HG03060 (cell line): ENCODE results near the gene KCNC2.

Source experiments
- ATAC-seq: cut with Tn5 transposase; IDR thresholded peaks from one replicate; pipeline ENCODE4 v1.9.1; 2021; ENCODE audit warnings: low read depth, moderate number of reproducible peaks; ENCODE audit not compliant: unreplicated experiment

The KCNC2 gene

GRCh38 chr12:75080582-75080981 lies 129.1 kb downstream of the KCNC2 start:
- no peak for ATAC-seq

GRCh38 chr12:75065482-75065881 lies 144.2 kb downstream of the KCNC2 start:
- no peak for ATAC-seq

GRCh38 chr12:75062691-75063090 lies 146.9 kb downstream of the KCNC2 start:
- no peak for ATAC-seq

- ATAC-seq = no peak
These were observed 151.4 kb downstream of the KCNC2 start for GRCh38 chr12:75058228-75058627.

- no peak for ATAC-seq
These were observed 160.9 kb downstream of the KCNC2 start for GRCh38 chr12:75048767-75049166.

- no peak for ATAC-seq
These were observed 161.6 kb downstream of the KCNC2 start for GRCh38 chr12:75047885-75048525.

- ATAC-seq = no peak
These were observed 167.5 kb downstream of the KCNC2 start for GRCh38 chr12:75042125-75042524.

DNA sequence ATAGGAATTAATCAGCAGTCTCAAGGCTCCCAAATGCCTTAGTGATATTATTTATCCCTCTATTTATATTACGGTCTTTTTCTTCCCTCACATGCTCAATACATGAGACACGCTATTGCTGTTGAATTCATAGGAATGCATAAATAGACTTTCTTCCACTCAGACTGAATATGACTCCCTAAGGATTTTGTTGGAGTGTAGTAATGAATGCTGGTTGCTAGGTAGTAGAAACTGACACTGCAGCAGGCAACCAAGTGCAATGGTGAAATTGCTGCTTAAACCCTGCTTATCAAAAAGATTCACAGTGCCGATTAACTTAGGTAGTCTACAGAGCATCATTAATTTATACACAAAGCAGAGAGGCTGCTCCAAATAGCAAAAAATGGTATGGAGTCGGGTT lies 168.2 kb downstream of the KCNC2 start:
- no peak for ATAC-seq

DNA sequence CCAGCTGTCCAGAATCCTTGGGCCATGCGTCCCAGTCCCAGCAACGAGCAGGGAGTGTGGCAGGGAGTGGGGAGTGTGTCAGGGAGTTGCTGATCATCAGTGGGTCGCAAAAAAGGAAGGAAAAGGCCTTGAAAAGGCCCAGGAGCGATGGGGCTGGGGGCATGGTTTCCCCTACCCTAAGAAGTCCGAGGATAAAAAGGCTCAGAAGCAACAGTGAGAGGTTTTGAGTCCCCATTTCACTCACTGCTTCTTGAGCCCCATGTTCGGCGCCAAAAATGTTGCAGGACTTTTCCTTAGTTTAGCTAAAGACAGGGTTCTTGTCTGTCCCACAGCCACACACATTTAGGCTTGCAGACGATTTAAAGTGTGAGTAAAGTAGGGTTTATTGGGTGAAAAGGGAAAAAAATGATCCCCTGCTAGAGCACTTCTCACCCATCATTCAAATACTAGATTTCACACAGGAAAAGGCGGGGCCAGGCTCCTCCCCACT lies 189.5 kb downstream of the KCNC2 start:
- no peak for ATAC-seq

- ATAC-seq = no peak
These were observed 198.5 kb downstream of the KCNC2 start for GRCh38 chr12:75011120-75011519.

GRCh38 chr12:75007133-75007532 lies 202.5 kb downstream of the KCNC2 start:
- ATAC-seq = no peak

DNA sequence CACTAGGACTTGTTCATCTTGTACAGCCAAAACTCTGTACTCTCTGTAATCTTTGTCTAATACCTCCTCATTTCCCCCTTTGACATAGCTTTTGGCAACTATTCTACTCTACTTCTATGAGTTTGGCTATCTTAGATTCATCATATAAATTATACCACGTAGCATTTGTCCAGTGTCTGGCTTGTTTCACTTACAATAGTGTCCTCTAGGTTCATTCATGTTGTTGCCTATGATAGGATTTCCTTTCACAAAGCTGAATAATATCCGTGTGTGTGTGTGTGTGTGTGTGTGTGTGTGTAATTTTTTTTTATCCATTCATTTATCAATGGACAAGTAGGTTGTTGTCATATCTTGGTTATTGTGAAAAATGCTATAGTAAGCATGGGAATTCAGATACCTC lies 209.5 kb downstream of the KCNC2 start:
- no peak for ATAC-seq

GRCh38 chr12:74999474-74999873 lies 210.2 kb downstream of the KCNC2 start:
- no peak for ATAC-seq
